Activated CD4-positive, CD25-positive, alpha-beta regulatory T cell treated with anti-CD3 and anti-CD28 coated beads, Interleukin-2, amount 50 U/mL, for 72 hours (primary cell): Measurements from ENCODE around the gene TDRD10.

Experiments
- DNase-seq: peaks from one replicate; pipeline ENCODE4 v3.0.0; 2021

Gene TDRD10

DNA sequence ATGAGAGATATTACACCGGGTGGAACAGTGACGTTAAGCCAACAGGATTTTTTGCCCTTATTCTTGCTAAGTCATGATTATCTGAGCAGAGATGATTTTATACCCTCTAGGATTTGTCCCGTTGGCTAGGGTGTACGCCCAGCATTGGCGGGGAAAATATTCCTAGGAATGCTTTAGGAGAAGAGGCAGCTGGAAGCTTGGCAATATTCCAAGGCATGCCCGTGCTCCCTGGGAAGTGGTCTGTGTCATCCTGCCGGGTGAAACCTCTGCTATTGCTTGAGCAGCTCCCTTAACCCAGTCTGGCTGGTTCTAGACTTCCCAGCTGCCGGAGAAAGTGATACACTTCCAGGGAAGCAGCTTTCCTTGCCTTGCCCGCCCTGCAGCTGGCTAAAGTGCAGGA lies 81.8 kb downstream of the TDRD10 start:
- DNase-seq = no peak

DNA sequence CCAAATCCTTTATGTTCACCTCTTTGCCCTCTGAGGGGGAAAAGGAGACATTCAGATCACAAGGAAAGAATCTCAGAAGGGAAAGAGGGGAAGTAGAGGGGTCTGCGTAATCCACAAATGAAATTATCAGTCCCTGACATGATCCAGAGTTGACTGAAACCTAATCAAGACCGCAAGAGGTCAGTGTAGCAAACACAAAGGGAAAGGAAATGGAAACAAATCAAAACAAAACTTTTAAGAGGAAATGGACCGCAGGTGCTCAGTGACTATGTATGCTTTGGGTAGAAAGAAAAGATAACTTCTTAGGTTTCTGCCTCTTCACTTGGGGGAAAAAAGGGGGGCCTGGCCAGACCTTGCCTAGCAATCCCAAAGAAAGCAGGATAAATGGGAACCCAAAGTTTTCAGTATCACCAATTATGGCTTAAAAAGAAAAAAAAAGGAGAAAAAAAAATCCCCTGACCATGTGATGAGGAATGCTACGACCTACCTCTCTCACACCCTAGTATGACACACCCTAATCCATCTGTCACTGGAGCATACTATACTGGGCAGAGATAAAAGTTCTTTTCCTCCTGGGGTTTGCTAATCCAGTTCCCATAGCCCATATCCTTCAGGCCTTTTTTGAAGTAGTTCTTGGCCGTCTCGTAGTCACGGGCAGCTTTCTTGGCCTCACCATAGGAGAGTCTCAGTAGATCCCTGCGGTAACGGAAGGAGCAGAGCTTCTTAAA lies 82.4 kb downstream of the TDRD10 start:
- DNase-seq = no peak

DNA sequence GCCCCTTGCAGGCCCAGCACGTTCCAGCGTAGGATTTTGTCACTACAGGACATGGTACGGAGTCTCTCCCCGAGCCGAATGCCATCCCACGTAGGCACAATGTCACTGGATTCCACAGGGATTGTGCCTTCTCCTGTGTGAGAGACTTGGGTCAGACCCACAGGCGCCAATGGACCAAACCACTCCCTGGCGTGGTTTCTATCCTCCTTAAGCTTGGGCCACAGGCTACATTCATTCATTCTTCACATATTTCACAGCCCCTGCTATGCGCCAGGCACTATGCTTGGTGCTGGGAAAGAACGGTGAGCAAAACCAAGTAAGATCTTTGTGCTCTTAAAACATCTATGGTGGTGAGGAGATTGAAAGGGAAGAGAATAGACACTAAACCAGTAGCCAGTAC lies 84.2 kb downstream of the TDRD10 start:
- DNase-seq = no peak

GRCh38 chr1:154586641-154587040 lies 84.6 kb downstream of the TDRD10 start:
- DNase-seq = no peak

- DNase-seq = no peak
Observed at GRCh38 chr1:154589780-154590179, 87.8 kb downstream of the TDRD10 start.

GRCh38 chr1:154590756-154591155 lies 88.7 kb downstream of the TDRD10 start:
- no peak for DNase-seq

GRCh38 chr1:154591206-154591605 lies 89.2 kb downstream of the TDRD10 start:
- DNase-seq = no peak

DNA sequence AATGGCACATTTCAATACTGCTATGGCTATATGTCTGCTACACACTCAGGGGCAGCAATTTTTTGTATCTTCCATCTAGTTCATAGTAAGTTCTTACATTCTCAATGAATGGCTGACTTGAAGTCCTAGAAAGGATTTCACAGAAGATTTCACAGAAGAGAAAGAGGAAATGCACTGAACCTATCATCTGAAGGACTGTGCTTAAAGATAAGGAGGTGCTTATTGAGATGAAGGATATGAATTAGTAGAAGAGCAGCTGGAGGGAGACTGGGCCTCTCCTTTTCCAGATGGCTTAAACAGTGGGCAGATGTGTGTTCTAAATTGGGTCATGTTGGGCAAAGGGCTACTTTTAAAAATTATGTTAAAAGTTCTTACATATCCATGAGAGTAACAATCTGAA lies 91.4 kb downstream of the TDRD10 start:
- DNase-seq = no peak

GRCh38 chr1:154594811-154595210 lies 92.8 kb downstream of the TDRD10 start:
- DNase-seq = no peak

GRCh38 chr1:154595621-154596020 lies 93.6 kb downstream of the TDRD10 start:
- DNase-seq = no peak
